ENCODE measurements around the gene FBXL17.

The FBXL17 gene

DNA sequence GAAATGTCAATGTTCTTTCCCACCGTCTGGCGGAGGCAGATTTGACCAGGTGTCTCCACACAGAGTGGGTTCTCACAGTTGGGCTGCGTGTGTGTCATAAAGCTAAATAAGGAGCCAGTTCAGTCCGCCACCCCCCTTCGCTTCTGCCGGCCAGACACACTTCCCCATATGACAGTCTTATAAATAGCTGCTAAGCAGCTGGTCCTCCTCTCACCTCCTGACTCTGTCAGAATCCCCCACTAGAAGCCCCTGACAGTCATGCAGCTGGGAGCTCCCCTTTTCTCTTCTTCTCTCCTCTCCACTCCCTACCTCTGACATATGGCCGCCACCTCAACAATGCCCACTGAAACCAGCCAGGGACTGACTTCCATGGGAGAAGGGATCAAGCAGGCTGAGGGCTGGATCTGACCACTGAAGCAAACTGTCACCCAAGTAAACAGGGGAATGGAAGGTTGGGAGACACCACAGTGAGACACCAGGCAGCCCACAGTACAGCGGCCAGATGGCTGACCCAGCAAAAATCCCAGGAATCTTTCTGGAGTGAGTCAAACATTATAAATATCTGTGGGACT, 569.2 kb downstream of the FBXL17 start:
- no peak for ATAC-seq
- Mint-ChIP-seq H3K27me3 (no peaks in the 10 kb centered on the region), H3K4me1 (no peaks in the 10 kb centered on the region), H3K27ac (no peak overlapping the region), H3K9me3 (no peaks in the 10 kb centered on the region), H3K4me3 (no peak overlapping the region)
- no peak for DNase-seq

DNA sequence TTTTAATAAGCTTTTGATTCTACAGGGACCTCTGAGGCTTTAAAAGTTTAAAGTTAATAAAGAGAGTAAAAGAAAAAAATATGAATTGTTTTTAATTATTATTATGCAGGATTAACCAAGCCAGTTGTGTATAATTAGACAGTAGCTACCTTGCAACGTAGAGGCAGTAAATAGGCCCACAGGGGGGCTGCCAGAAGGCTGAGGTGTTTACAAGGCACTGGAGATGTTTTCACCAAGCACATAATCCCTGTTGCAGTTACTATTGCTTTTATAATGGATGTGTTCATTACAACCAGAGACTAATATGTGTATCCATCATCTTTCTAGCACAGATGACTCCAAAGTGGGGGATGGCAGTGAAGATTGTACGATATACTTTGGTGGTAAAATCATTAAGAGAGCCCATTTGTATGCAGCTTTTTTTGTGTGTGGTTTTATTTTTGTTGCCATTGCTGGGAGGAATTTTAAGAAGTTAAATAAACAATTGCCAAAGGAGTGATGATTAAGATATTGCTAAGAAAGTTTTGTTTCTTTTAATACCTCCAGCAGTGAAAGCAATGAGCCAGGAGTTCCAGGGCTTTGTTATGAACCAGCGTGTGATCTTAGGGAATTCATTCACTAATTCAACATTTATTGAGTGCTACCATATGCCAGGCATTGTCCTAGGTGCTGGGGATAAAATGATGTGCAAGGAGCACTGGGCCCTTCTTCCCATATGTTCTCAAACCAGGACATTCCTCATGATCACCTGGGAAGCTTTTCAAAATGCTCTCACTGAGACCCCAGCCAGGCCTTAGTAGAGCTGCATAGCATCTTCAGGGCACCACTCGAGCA, 572.5 kb downstream of the FBXL17 start:
- Mint-ChIP-seq H3K9me3 (no peaks in the 10 kb centered on the region), H3K4me1 (peaks cover 6% of the 10 kb centered on the region), H3K27ac (no peak overlapping the region), H3K4me3 (no peak overlapping the region), H3K27me3 (no peaks in the 10 kb centered on the region)
- ATAC-seq (no peak), DNase-seq (no peak)
